ENCODE results near the gene AUTS2.

- TF ChIP-seq CTCF (IDR thresholded peaks at IDR 0.05; ENCODE audit: insufficient read depth, low read length) = no peak
- TF ChIP-seq REST (IDR thresholded peaks at IDR 0.05; ENCODE audit: insufficient replicate concordance, low read depth) = no peak
These were observed 214.5 kb downstream of the AUTS2 start for GRCh38 chr7:69812756-69813155.

All from HL-60 (cell line).